ENCODE measurements around the gene CCDC200.

DNA sequence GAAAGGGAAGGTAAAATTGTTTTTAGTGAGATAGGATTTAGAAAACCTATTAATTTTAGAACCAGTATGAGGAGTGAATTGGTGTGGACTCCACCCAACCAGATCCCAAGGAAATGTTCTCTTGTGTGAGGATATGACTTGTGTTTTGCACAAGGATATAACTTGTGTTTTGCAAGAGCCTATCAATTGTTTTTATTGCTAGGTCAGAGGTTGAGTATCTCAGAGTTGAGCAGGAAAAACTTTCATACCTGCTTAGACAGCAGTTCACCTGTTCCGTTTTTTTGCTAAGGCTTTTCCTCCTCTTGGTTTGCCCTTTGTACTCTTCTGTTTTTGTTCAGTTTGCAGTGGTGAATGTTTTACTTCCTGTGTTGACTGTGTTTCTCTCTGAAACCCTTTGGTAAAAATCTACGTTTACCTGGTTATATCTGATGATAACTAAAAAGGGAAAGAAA lies 52.3 kb downstream of the CCDC200 start:
- TF ChIP-seq, protein P1, sequence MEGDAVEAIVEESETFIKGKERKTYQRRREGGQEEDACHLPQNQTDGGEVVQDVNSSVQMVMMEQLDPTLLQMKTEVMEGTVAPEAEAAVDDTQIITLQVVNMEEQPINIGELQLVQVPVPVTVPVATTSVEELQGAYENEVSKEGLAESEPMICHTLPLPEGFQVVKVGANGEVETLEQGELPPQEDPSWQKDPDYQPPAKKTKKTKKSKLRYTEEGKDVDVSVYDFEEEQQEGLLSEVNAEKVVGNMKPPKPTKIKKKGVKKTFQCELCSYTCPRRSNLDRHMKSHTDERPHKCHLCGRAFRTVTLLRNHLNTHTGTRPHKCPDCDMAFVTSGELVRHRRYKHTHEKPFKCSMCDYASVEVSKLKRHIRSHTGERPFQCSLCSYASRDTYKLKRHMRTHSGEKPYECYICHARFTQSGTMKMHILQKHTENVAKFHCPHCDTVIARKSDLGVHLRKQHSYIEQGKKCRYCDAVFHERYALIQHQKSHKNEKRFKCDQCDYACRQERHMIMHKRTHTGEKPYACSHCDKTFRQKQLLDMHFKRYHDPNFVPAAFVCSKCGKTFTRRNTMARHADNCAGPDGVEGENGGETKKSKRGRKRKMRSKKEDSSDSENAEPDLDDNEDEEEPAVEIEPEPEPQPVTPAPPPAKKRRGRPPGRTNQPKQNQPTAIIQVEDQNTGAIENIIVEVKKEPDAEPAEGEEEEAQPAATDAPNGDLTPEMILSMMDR (IDR thresholded peaks at IDR 0.05) = no peak
- TF ChIP-seq POLR2AphosphoS5 (IDR thresholded peaks at IDR 0.05) (no peak), EP300 (IDR thresholded peaks at IDR 0.05) (no peak), POLR2A (IDR thresholded peaks at IDR 0.05; ENCODE audit: low read depth) (no peak)
